Stimulated activated naive B cell treated with anti-CD40 and anti-IgM and Interleukin-4, amounts not matched to agents 10 μg/mL and 1 μg/mL and 100 μg/mL, for 72 hours (primary cell): ENCODE results near the gene HOXD11.

Experiments used
- ATAC-seq, 2 donors: fragments of 150-1000 bp; cut with Tn5 transposase; replicated peaks; 2 replicates each; pipeline ENCODE4 v1.10.0; 2021; ENCODE audit warnings: moderate library complexity in 1 of 2
- DNase-seq: peaks from one replicate; pipeline ENCODE4 v3.0.0; 2021
- H3K27ac Mint-ChIP-seq: one replicate; pipeline ENCODE4 v1.8.0; 2022; ENCODE audit warnings: mild to moderate bottlenecking, mixed read lengths
- H3K27me3 Mint-ChIP-seq, 2 donors: one replicate each; pipeline ENCODE4 v1.8.0; 2022; ENCODE audit warnings: mixed read lengths in 2 of 2
- H3K36me3 Mint-ChIP-seq, 2 donors: one replicate each; pipeline ENCODE4 v1.8.0; 2022; ENCODE audit warnings: mixed read lengths in 2 of 2, mild to moderate bottlenecking in 1 of 2
- H3K4me1 Mint-ChIP-seq, 2 donors: one replicate each; pipeline ENCODE4 v1.8.0; 2022; ENCODE audit warnings: mixed read lengths in 2 of 2, mild to moderate bottlenecking in 1 of 2
- H3K4me3 Mint-ChIP-seq, 2 donors: one replicate each; pipeline ENCODE4 v1.8.0; 2022; ENCODE audit warnings: mild to moderate bottlenecking in 2 of 2, mixed read lengths in 2 of 2, moderate library complexity in 1 of 2
- H3K9me3 Mint-ChIP-seq, 2 donors: one replicate each; pipeline ENCODE4 v1.8.0; 2022; ENCODE audit warnings: mixed read lengths in 2 of 2, mild to moderate bottlenecking in 1 of 2

HOXD11 gene

GRCh38 chr2:176130957-176131847, 24.1 kb downstream of the HOXD11 start:
- ATAC-seq: no peak
- Mint-ChIP-seq H3K27ac (peak overlapping the region; percentile 85), H3K27me3 (peaks cover 68 to 75% of the 10 kb centered on the region in 2 donors), H3K4me1 (peaks cover 21 to 45% of the 10 kb centered on the region in 2 donors), H3K4me3 (peak overlapping the region; percentile 48 to 56), H3K9me3 (peaks cover 2 to 4% of the 10 kb centered on the region in 2 donors), H3K36me3 (peaks cover 1 to 10% of the 10 kb centered on the region in 2 donors)
- DNase-seq: no peak

GRCh38 chr2:176131848-176132158, 24.7 kb downstream of the HOXD11 start:
- Mint-ChIP-seq H3K9me3 (peaks cover 2 to 4% of the 10 kb centered on the region in 2 donors), H3K4me3 (no peak overlapping the region), H3K27ac (no peak overlapping the region), H3K27me3 (peaks cover 67 to 78% of the 10 kb centered on the region in 2 donors), H3K36me3 (peaks cover 1 to 10% of the 10 kb centered on the region in 2 donors), H3K4me1 (peaks cover 21 to 46% of the 10 kb centered on the region in 2 donors)
- DNase-seq: no peak
- ATAC-seq: no peak

DNA sequence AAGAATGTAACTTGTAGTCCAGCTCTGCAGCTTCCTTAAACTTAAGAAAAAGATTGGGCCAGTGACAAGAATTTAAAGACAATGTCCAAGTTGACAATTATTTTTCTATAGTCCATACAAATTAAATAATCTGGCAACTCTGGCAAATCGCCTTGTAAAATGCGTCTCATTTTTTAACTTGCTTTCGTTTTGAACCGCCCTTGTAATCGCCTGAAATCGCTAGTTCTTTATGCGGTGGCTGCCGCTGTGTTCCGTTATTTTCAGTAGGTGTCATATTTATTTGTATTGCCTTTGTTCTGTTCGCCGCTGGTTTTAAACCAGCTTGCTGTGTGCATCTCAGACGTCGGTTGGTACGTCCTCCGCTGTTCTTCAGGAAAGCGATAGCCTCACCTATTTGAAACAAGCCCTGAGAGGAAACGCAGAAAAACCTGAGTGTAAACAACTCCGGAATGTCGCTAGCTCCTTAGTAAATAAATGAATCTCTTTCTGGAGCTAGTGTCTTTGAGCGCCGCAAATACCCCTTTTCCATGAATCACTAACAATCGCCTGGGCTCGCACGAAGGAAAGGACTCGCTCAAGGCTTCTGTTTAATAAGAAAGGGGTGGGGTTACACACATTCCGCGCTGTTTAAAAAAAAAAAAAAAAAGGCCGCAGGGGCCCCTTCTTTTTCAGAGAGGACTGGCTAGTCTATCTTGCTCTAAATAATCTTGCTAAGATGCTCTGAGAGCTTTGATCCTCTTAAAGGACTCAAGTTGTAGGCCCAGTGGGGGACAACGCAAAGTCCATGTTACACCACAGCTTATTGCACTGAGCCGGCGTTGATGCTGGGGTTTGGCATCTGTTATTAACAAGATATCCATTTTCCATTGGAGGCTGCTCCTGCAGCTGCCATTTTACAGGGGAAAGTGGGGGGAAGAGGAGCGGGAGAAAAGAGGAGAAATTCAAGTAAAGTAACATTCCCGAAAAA, 25.4 kb downstream of the HOXD11 start:
- DNase-seq (no peak), ATAC-seq (no peak)
- Mint-ChIP-seq H3K4me3 (peak overlapping the region; percentile 48 to 74), H3K36me3 (peaks cover 1 to 10% of the 10 kb centered on the region in 2 donors), H3K9me3 (peaks cover 2 to 4% of the 10 kb centered on the region in 2 donors), H3K27me3 (peaks cover 67 to 84% of the 10 kb centered on the region in 2 donors), H3K27ac (peak overlapping the region; percentile 15), H3K4me1 (peaks cover 22 to 46% of the 10 kb centered on the region in 2 donors)

DNA sequence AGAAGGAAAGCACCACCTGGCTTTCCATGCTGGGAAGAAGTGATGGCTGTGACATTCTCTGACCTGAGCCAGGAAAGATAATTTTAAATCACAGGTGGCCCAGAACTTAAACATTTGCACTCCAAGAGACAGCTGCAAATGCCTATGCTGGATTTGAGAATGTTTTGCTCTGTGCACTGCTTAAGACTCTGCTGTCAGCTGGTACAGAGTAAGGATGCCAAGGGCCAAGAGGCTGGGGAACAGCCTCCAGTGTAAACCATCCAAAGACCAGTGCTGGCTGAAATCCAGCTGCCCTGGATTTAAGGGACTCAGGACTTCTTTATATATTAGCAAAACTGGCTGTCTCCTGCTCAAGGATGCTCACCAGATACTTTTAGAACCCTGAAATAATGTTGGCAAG, 26.3 kb downstream of the HOXD11 start:
- ATAC-seq (no peak), DNase-seq (no peak)
- H3K4me3 Mint-ChIP-seq: no peak overlapping the region
- H3K36me3 Mint-ChIP-seq: peaks cover 3 to 12% of the 10 kb centered on the region in 2 donors
- peaks cover 22 to 41% of the 10 kb centered on the region in 2 donors for H3K4me1 Mint-ChIP-seq
- peaks cover 4% of the 10 kb centered on the region in 2 donors for H3K9me3 Mint-ChIP-seq
- no peak overlapping the region for H3K27ac Mint-ChIP-seq
- peaks cover 66 to 84% of the 10 kb centered on the region in 2 donors for H3K27me3 Mint-ChIP-seq

- Mint-ChIP-seq H3K4me3 (no peak overlapping the region), H3K36me3 (peaks cover 4 to 12% of the 10 kb centered on the region in 2 donors), H3K9me3 (peaks cover 4 to 5% of the 10 kb centered on the region in 2 donors), H3K27me3 (peaks cover 67 to 84% of the 10 kb centered on the region in 2 donors), H3K27ac (no peak overlapping the region), H3K4me1 (peaks cover 19 to 37% of the 10 kb centered on the region in 2 donors)
- DNase-seq (no peak), ATAC-seq (no peak)
Observed at GRCh38 chr2:176134035-176134434, 27.0 kb downstream of the HOXD11 start.

DNA sequence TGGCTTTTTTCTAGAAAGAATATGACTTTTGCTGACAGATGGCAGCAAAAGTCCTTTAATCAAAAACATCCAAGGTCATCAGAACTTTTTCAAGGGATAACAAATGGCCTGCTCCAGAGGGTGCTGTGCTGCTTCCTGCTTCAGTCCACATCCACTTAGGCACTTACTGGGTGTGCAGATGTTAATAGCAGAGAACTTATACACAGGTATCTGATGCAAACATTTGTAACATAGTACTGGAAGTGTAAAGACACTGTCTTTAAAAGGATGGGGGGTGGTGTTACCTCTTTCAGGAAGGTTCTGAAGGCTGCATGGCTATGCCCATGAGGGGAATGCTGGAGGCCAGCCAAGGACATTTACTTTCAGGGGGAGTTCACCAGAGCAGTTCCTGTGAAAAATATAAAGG, 28.0 kb downstream of the HOXD11 start:
- peaks cover 4 to 11% of the 10 kb centered on the region in 2 donors for H3K36me3 Mint-ChIP-seq
- peaks cover 19 to 32% of the 10 kb centered on the region in 2 donors for H3K4me1 Mint-ChIP-seq
- peak overlapping the region; percentile 56 for H3K27ac Mint-ChIP-seq
- no peak overlapping the region for H3K4me3 Mint-ChIP-seq
- H3K27me3 Mint-ChIP-seq: peaks cover 69 to 89% of the 10 kb centered on the region in 2 donors
- ATAC-seq: no peak
- peaks cover 4 to 6% of the 10 kb centered on the region in 2 donors for H3K9me3 Mint-ChIP-seq
- no peak for DNase-seq

DNA sequence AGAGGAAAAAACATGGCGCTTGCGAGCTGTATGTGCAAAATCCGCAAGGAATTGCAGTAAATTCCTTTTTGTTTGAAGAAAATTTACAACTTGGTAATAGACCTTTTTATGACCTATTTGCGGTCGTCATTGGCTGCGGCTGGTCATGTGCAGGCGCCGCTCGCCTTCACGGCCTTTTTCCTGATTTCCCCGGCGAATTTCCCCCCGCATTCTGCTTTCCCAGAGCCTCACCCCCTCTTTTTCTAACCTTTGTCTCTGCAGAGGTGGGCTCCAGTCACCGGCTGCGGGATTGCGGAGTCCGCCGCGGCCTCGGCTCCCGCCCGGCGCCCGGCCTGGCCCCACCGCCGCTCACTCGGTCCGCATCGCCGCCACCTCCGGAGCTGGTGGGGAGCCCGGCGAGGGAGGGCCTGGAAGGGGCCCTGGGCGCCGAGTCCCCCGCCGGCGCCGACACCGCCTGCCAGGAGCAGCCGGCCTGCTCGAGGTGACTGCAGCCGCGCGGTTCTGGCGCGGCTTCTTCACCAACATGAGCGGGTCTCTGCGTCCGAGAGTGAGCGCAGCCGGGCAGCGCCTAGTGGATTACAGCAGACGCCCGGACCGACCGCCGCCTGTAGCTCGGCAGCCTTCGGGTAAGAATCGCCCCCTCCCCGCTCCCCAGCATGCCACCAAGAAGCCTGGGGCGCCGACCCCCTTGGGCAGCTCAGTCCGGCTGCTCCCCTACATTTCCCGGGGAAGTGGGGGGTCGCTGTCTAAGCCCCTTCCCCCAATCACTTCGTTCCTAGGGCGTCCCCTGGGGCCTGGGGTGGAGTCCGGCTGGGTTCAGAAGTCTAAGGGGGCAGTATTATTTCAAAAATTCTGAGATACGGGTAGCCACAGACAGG, 29.5 kb downstream of the HOXD11 start:
- H3K4me1 Mint-ChIP-seq: peaks cover 19 to 31% of the 10 kb centered on the region in 2 donors
- peak overlapping the region; percentile 11 for H3K27ac Mint-ChIP-seq

GRCh38 chr2:176137252-176137580, 30.1 kb downstream of the HOXD11 start:
- peaks cover 18 to 29% of the 10 kb centered on the region in 2 donors for H3K4me1 Mint-ChIP-seq
- peaks cover 4 to 11% of the 10 kb centered on the region in 2 donors for H3K36me3 Mint-ChIP-seq
- DNase-seq: no peak
- no peak for ATAC-seq
- peak overlapping the region in 1 of 2 donors; percentile 6 for H3K4me3 Mint-ChIP-seq
- H3K27ac Mint-ChIP-seq: no peak overlapping the region
- H3K9me3 Mint-ChIP-seq: peaks cover 4 to 6% of the 10 kb centered on the region in 2 donors
- peaks cover 68 to 93% of the 10 kb centered on the region in 2 donors for H3K27me3 Mint-ChIP-seq

More for the DNA sequence above, 29.5 kb downstream of the HOXD11 start:
- Mint-ChIP-seq H3K4me3 (peak overlapping the region in 1 of 2 donors; percentile 10), H3K9me3 (peaks cover 4 to 6% of the 10 kb centered on the region in 2 donors), H3K27me3 (peaks cover 69 to 90% of the 10 kb centered on the region in 2 donors), H3K36me3 (peaks cover 4 to 11% of the 10 kb centered on the region in 2 donors)
- ATAC-seq (no peak), DNase-seq (no peak)

DNA sequence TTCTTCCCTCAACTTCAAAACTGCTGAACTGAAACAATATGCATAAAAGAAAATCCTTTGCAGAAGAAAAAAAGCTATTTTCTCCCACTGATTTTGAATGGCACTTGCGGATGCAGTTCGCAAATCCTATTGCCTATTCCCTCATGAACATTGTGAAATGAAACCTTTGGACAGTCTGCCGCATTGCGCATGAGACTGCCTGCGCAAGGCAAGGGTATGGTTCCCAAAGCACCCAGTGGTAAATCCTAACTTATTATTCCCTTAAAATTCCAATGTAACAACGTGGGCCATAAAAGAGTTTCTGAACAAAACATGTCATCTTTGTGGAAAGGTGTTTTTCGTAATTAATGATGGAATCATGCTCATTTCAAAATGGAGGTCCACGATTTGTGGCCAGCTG, 30.8 kb downstream of the HOXD11 start:
- H3K4me1 Mint-ChIP-seq: peaks cover 15 to 25% of the 10 kb centered on the region in 2 donors
- peaks cover 4 to 5% of the 10 kb centered on the region in 2 donors for H3K9me3 Mint-ChIP-seq
- H3K36me3 Mint-ChIP-seq: peaks cover 3 to 8% of the 10 kb centered on the region in 2 donors
- DNase-seq: no peak
- no peak overlapping the region for H3K4me3 Mint-ChIP-seq
- H3K27me3 Mint-ChIP-seq: peaks cover 64 to 93% of the 10 kb centered on the region in 2 donors
- H3K27ac Mint-ChIP-seq: no peak overlapping the region
- ATAC-seq: no peak

DNA sequence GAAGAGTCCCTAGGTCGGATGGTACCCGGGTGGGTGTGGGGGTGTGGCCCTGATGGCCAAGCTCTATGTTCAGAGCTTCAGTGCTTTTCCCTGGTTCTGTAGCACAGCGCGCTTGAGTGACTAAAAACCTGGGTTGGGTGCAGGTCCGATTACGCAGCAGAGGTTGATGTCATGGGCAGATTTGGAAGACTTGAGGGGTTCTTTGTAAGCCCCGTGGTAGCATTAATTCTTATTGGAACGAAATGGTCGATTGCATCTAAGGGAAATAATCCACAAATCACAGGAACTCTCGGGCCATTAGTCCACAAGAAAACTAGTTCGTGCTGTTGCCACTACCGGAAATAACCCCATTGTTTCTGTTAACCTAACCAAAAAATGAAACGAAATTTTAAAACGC, 31.4 kb downstream of the HOXD11 start:
- no peak for ATAC-seq
- H3K27ac Mint-ChIP-seq: peak overlapping the region; percentile 33
- peak overlapping the region in 1 of 2 donors; percentile 43 for H3K4me3 Mint-ChIP-seq
- H3K27me3 Mint-ChIP-seq: peaks cover 64 to 93% of the 10 kb centered on the region in 2 donors
- peaks cover 3 to 8% of the 10 kb centered on the region in 2 donors for H3K36me3 Mint-ChIP-seq
- peaks cover 4% of the 10 kb centered on the region in 2 donors for H3K9me3 Mint-ChIP-seq
- H3K4me1 Mint-ChIP-seq: peaks cover 15 to 25% of the 10 kb centered on the region in 2 donors
- DNase-seq: no peak

- H3K27me3 Mint-ChIP-seq: peaks cover 63 to 93% of the 10 kb centered on the region in 2 donors
- peaks cover 3 to 8% of the 10 kb centered on the region in 2 donors for H3K36me3 Mint-ChIP-seq
- H3K4me3 Mint-ChIP-seq: peak overlapping the region; percentile 9 to 11
- ATAC-seq (no peak), DNase-seq (no peak)
- H3K9me3 Mint-ChIP-seq: peaks cover 4% of the 10 kb centered on the region in 2 donors
- peaks cover 15 to 25% of the 10 kb centered on the region in 2 donors for H3K4me1 Mint-ChIP-seq
- H3K27ac Mint-ChIP-seq: peak overlapping the region; percentile 33
Observed at GRCh38 chr2:176138923-176139660, 32.0 kb downstream of the HOXD11 start.

DNA sequence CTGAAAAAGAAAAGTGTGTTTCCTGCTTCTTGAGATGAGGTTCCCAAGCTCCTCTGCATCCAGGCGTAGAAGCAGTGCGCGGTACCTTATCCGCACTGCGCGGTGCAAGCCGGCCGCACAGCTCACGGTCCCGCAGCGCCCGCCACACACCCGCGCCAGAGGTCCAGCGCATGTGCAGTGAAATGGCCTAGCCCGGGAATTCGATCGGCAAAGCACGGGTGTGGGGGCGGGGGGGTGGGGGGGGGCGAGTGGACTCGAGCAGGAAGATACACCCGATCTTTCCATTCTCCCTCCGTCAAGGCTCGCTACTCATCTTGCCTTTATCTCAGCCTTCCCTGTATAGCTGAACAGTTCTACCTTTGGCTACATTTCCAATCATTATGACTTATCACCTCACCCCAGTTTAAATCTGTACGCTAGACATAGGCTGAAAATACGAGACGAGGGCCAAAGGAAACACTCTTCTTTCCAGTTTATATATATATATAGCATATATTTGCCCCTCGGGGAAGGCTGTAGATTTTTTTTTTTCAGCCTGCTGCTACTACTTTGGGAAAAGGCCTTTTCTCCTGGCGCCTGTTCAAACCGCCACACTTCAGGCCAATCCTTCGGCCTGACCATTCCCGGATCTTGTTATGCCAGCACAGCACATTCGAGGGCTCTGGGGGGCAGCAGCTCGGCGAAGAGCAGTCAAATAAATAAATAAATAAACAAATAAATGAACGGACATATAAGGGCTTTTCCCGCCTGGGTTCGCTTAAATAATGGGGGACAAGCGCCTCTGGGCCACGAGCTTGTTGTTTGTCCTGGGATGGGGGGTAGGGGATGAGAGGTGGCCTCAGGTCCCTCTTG, 32.8 kb downstream of the HOXD11 start:
- H3K9me3 Mint-ChIP-seq: peaks cover 4% of the 10 kb centered on the region in 2 donors
- ATAC-seq (no peak), DNase-seq (no peak)
- peak overlapping the region in 1 of 2 donors; percentile 48 for H3K4me3 Mint-ChIP-seq
- peaks cover 3 to 8% of the 10 kb centered on the region in 2 donors for H3K36me3 Mint-ChIP-seq
- H3K27ac Mint-ChIP-seq: no peak overlapping the region
- peaks cover 15 to 25% of the 10 kb centered on the region in 2 donors for H3K4me1 Mint-ChIP-seq
- peaks cover 61 to 91% of the 10 kb centered on the region in 2 donors for H3K27me3 Mint-ChIP-seq
